ENCODE data around the gene TOP1. TPM values are rescaled to one million over a fixed set of nuclear protein-coding genes. Genes with fewer than 3 reads are reported as not detected.

The TOP1 gene
- total and polyA plus RNA-seq, 8 donors = 14.8 to 46.2 (median 21.7) TPM

DNA sequence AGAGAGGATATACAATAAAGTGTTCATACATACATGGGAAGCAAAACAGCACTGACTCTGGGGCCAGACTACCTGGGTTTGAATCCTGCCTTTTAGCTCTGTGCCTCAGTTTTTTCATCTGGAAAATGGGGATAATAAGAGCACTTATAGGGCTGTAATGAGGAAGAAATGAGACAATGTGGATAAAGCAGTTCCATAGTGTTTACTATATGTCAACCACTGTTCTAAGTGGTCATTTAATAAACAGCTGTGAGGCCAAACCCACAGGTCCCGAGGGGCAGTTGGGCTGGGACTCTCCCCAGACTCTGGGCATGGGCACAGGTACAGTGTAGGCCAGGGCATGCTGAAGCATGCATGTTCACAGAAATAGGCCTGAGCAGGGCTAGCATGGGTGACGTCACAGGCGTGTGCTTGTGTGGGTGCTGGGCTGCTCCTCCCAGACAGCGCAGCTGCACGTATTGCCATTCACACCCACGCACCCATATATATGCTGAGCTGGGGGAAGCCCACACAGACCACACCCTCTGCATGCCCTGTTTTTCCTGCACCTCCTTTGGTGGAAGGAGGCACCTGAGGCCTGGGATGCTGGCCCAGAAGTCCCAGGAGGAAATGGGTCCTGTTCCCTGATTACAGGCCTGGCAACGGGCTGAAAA is 105.2 kb downstream of the TOP1 start:
- intact Hi-C loops (cut with DNase I; ENCODE audit: low total_unique reads) = no loop called here
- H3K27ac ChIP-seq = no peak overlapping the region
- DNase-seq = peak in 1 of 2 donors; percentile 62
- H3K4me3 ChIP-seq = no peak overlapping the region
- TF ChIP-seq EP300 (IDR thresholded peaks at IDR 0.05) (no peak), POLR2AphosphoS5 (IDR thresholded peaks at IDR 0.05) (no peak), POLR2A (IDR thresholded peaks at IDR 0.05) (no peak)
- TF ChIP-seq, protein P1, sequence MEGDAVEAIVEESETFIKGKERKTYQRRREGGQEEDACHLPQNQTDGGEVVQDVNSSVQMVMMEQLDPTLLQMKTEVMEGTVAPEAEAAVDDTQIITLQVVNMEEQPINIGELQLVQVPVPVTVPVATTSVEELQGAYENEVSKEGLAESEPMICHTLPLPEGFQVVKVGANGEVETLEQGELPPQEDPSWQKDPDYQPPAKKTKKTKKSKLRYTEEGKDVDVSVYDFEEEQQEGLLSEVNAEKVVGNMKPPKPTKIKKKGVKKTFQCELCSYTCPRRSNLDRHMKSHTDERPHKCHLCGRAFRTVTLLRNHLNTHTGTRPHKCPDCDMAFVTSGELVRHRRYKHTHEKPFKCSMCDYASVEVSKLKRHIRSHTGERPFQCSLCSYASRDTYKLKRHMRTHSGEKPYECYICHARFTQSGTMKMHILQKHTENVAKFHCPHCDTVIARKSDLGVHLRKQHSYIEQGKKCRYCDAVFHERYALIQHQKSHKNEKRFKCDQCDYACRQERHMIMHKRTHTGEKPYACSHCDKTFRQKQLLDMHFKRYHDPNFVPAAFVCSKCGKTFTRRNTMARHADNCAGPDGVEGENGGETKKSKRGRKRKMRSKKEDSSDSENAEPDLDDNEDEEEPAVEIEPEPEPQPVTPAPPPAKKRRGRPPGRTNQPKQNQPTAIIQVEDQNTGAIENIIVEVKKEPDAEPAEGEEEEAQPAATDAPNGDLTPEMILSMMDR (IDR thresholded peaks at IDR 0.05) = no peak
- no peaks in the 10 kb centered on the region for H3K9me3 ChIP-seq
- H3K4me1 ChIP-seq = peaks cover 10 to 25% (median 22%) of the 10 kb centered on the region in 4 donors
- H3K36me3 ChIP-seq = no peaks in the 10 kb centered on the region
- H3K27me3 ChIP-seq = no peaks in the 10 kb centered on the region
- 71 to 84% (median 80%) methylated on average over 7 of the region's 7 CpGs for WGBS, 5 donors

DNA sequence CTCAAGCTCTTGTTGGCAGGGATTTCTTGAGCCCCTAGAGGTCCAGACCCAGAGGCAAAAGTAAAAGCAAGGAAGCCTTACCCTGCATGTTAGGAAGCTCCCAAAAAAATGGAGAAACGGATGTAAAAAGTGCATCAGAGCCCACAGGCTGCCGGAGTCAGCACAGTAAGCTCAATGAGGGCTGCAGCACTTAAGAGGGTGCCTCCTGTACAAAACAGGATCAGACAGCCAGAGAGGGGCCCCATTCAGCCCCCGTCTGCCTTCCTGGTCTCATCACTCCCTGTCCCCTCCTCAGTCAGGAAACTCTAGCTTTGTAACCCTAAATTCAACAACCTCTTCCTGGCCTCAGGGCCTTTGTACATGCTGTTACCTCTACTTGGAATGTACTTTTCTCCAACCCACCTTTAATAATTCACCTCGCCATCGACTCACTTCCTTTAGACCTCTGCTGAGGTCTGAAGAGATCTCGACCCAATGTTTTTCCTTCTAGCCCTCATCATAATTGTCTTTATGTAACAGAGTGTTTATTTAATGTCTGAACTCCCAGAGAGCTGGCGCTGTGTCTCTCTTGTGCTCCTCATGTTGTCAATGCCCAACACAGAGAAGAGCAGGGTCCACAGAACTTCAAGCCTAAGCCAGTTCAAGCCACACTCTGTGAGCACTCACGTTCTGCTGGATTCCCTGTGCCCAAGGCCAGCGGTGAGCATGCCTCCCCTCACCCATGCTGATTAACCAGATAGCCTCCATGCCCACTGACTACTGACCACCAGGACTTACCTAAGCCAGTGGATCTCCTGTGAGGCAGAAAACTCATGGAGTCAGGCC is 106.0 kb downstream of the TOP1 start:
- DNase-seq = no peak
- H3K4me3 ChIP-seq = no peak overlapping the region
- intact Hi-C loops (cut with DNase I; ENCODE audit: low total_unique reads) = no loop called here
- H3K27ac ChIP-seq = no peak overlapping the region
- no peaks in the 10 kb centered on the region for H3K9me3 ChIP-seq
- H3K27me3 ChIP-seq = no peaks in the 10 kb centered on the region
- H3K4me1 ChIP-seq = peaks cover 15 to 32% (median 29%) of the 10 kb centered on the region in 4 donors
- no peaks in the 10 kb centered on the region for H3K36me3 ChIP-seq
- TF ChIP-seq POLR2AphosphoS5 (IDR thresholded peaks at IDR 0.05) = no peak
- TF ChIP-seq EP300 (IDR thresholded peaks at IDR 0.05) = no peak
- TF ChIP-seq, protein P1 (IDR thresholded peaks at IDR 0.05) = no peak
- TF ChIP-seq POLR2A (IDR thresholded peaks at IDR 0.05) = no peak
- 80 to 85% (median 83%) methylated on average over 9 of the region's 9 CpGs for WGBS, 5 donors

DNA sequence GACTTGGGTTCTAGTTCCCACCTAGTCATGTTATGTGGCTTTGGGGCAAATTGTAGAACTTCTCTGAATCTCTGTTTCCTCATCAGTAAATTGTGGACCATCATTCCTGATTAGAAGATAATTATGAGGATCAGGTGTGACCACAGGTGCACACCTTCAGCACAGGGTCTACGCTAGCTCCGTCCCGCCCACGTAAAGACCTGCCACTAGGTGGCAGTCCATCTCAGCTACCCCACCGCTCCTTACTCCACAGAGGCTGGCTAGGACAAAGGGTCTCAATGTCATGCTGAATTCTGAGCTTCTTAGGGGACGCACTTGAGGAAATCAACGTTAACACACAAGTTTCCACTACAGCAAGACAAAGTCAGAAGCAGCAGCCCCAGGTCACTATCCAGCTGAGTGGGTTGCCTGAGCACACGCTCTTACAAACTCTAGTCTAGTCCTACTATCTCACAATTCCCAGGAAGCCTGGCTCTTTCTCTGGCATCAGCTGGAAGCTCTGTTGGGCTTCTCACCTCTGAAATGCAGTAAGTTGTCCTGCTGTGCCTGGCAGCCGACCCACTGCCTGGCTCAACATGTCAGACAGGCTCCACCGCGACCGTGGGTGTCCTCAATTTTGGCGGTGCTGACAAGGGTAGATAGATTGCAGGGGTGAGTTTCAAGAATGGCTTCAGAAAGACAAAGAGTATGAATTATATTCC is 106.7 kb downstream of the TOP1 start:
- intact Hi-C loops (cut with DNase I; ENCODE audit: low total_unique reads) = no loop called here
- Histone ChIP-seq H3K9me3 (no peaks in the 10 kb centered on the region), H3K4me3 (no peak overlapping the region), H3K4me1 (peaks cover 22 to 40% (median 36%) of the 10 kb centered on the region in 4 donors), H3K27ac (no peak overlapping the region), H3K36me3 (no peaks in the 10 kb centered on the region), H3K27me3 (no peaks in the 10 kb centered on the region)
- WGBS, 5 donors = 50 to 55% (median 53%) methylated on average over 13 of the region's 13 CpGs
- TF ChIP-seq, protein P1 (IDR thresholded peaks at IDR 0.05) = peak in 5 of 7 experiments; percentile 43 to 81 (median 63)
- TF ChIP-seq POLR2A (IDR thresholded peaks at IDR 0.05) = no peak
- TF ChIP-seq POLR2AphosphoS5 (IDR thresholded peaks at IDR 0.05) = peak in 1 of 3 donors; percentile 6
- peak; percentile 61 to 76 for DNase-seq

Measured in stomach (tissue), 9 donors.